Measurements from ENCODE around the gene ZXDC. TPM values are rescaled to one million over a fixed set of nuclear protein-coding genes. Genes with fewer than 3 reads are reported as not detected.

The ZXDC gene
- total and polyA plus RNA-seq, 2 donors (not counting 1 experiment from before 2014, with no cell fraction given) = 38.9 to 70.9 TPM

DNA sequence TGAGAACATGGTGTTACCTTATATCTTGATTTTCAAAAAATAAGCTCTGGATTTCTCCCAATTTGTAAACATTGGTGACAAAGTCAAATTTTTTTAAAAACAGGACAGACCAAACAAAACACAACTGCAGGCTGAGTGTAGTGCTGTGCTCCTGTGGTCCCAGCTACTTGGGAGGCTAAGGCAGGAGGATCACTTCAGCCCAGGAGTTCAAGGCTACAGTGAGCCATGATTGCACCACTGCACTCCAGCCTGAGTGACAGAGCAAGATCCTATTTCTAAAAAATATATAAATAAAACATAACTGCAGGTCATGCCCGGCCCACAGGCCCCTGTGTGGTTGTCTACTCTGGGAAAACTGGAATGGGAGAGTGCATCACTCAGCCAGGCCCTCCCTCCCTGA lies 4.0 kb upstream of the ZXDC start:
- H3K27me3 Mint-ChIP-seq = peaks cover 4% of the 10 kb centered on the region
- H3K9ac ChIP-seq (ENCODE audit: low read length) = no peak overlapping the region
- DNase-seq (no peak), ATAC-seq (ENCODE audit: low read depth) (no peak)
- H3K9me3 Mint-ChIP-seq (ENCODE audit: insufficient read depth) = no peaks in the 10 kb centered on the region
- H3K4me3 Mint-ChIP-seq = no peak overlapping the region
- no peaks in the 10 kb centered on the region for H3K79me2 ChIP-seq (ENCODE audit: control insufficient read depth, insufficient read depth, low read length)
- peaks cover 10% of the 10 kb centered on the region for H3K4me1 Mint-ChIP-seq
- no peak overlapping the region for H3K4me3 ChIP-seq (ENCODE audit: control extremely low read depth in 1 of 5, extremely low read depth in 1 of 5, insufficient read depth in 1 of 5, low read depth in 2 of 5, low read length in 4 of 5)
- intact Hi-C loops (cut with micrococcal nuclease) = loop anchor here (5.0 to 10.0 kb wide), 4 partner anchors 397 to 1573 kb away; partner anchors contain the start of genes OSBPL11, SEC61A1 and SLC41A3
- H3K9me3 ChIP-seq (ENCODE audit: control extremely low read depth in 1 of 3, control insufficient read depth in 2 of 3, insufficient read depth in 1 of 3, low read length in 2 of 3) = peaks cover 0 to 7% (median 0%) of the 10 kb centered on the region in 3 donors
- POLR2A ChIA-PET = no interaction called here
- CTCF ChIA-PET = no interaction called here
- WGBS (ENCODE audit: insufficient coverage) = 80% methylated on average over 1 of the region's 1 CpG
- H3K27ac ChIP-seq (ENCODE audit: low read length in 2 of 2) = no peak overlapping the region
- H2AFZ ChIP-seq (ENCODE audit: insufficient read depth, low read depth, low read length, poor library complexity, severe bottlenecking) = no peak overlapping the region
- H3K4me2 ChIP-seq (replicated peaks; ENCODE audit: low read depth, low read length, poor library complexity, severe bottlenecking) = no peak overlapping the region
- H3K36me3 ChIP-seq (replicated peaks in 1 of 2; ENCODE audit: control extremely low read depth in 1 of 2, control insufficient read depth in 1 of 2, extremely low read depth in 1 of 2, insufficient read depth in 2 of 2, low read length in 1 of 2) = no peaks in the 10 kb centered on the region
- no peak overlapping the region for H3K27ac Mint-ChIP-seq
- H3K4me1 ChIP-seq (ENCODE audit: control insufficient read depth in 2 of 2, insufficient read depth in 2 of 2, low read length in 2 of 2) = peaks cover 8 to 11% of the 10 kb centered on the region in 2 donors
- TF ChIP-seq, protein P1, sequence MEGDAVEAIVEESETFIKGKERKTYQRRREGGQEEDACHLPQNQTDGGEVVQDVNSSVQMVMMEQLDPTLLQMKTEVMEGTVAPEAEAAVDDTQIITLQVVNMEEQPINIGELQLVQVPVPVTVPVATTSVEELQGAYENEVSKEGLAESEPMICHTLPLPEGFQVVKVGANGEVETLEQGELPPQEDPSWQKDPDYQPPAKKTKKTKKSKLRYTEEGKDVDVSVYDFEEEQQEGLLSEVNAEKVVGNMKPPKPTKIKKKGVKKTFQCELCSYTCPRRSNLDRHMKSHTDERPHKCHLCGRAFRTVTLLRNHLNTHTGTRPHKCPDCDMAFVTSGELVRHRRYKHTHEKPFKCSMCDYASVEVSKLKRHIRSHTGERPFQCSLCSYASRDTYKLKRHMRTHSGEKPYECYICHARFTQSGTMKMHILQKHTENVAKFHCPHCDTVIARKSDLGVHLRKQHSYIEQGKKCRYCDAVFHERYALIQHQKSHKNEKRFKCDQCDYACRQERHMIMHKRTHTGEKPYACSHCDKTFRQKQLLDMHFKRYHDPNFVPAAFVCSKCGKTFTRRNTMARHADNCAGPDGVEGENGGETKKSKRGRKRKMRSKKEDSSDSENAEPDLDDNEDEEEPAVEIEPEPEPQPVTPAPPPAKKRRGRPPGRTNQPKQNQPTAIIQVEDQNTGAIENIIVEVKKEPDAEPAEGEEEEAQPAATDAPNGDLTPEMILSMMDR (IDR thresholded peaks at IDR 0.05) = no peak
- no peak for TF ChIP-seq EZH2 (IDR thresholded peaks at IDR 0.05; ENCODE audit: borderline replicate concordance, insufficient read depth, low read depth, low read length, poor library complexity, severe bottlenecking)
- H3K27me3 ChIP-seq (replicated peaks in 1 of 4; ENCODE audit: control extremely low read depth in 1 of 4, control insufficient read depth in 3 of 4, insufficient read depth in 4 of 4, low read length in 3 of 4) = no peaks in the 10 kb centered on the region
- peaks cover 4% of the 10 kb centered on the region for H4K20me1 ChIP-seq (ENCODE audit: control insufficient read depth, insufficient read depth, low read length, poor library complexity, severe bottlenecking)

DNA sequence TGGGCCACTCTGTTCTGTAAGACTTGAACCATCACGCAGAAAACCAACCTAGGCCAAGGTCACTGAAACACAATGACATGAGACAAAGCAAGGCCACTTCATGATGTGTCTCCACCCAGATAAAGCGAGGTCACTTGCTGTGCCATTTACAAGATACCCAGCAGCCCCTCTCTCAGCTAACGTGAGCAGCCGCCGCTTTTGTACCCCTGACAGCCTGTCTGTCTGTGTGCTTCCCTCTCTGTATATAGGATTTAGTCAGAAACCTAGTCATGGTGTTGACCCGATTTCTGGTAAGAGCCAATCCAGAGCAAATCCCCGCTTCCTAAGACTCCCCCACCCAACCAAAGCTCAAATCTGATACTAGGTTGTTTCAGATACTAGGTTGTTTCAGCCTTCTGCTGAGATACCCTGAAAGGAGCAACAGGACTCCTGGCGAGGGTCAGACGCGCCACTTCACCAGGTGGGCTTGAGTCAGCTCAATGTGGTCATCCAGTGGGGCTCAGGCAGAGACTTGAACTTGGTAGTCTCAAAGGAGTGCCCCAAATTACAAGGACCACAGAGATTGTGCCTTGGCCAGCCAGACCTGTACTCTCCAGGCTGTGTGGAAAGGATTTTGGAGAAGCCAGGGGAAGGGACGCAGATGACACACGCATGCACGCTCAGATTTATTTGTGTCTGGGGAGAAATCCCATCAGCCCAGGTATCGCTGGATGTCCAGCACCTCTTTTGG lies 3.1 kb upstream of the ZXDC start:
- ChIA-PET POLR2A (no interaction called here), CTCF (no interaction called here)
- peaks cover 19% of the 10 kb centered on the region for H3K4me1 Mint-ChIP-seq
- H3K4me2 ChIP-seq (replicated peaks; ENCODE audit: low read depth, low read length, poor library complexity, severe bottlenecking) = no peak overlapping the region
- no peak overlapping the region for H3K4me3 Mint-ChIP-seq
- no peak overlapping the region for H3K27ac Mint-ChIP-seq
- H3K27me3 Mint-ChIP-seq = no peaks in the 10 kb centered on the region
- H3K27ac ChIP-seq (ENCODE audit: low read length in 2 of 2) = no peak overlapping the region
- WGBS (ENCODE audit: insufficient coverage) = 98% methylated on average over 9 of the region's 14 CpGs
- TF ChIP-seq, protein P1 (IDR thresholded peaks at IDR 0.05) = no peak
- TF ChIP-seq EZH2 (IDR thresholded peaks at IDR 0.05; ENCODE audit: borderline replicate concordance, insufficient read depth, low read depth, low read length, poor library complexity, severe bottlenecking) = no peak
- H4K20me1 ChIP-seq (ENCODE audit: control insufficient read depth, insufficient read depth, low read length, poor library complexity, severe bottlenecking) = peaks cover 11% of the 10 kb centered on the region
- no peaks in the 10 kb centered on the region for H3K36me3 ChIP-seq (replicated peaks in 1 of 2; ENCODE audit: control extremely low read depth in 1 of 2, control insufficient read depth in 1 of 2, extremely low read depth in 1 of 2, insufficient read depth in 2 of 2, low read length in 1 of 2)
- intact Hi-C loops (cut with micrococcal nuclease) = loop anchor here (5.0 to 10.0 kb wide), 4 partner anchors 396 to 1574 kb away; partner anchors contain the start of genes OSBPL11, SEC61A1 and SLC41A3
- H3K4me1 ChIP-seq (ENCODE audit: control insufficient read depth in 2 of 2, insufficient read depth in 2 of 2, low read length in 2 of 2) = peaks cover 17 to 20% of the 10 kb centered on the region in 2 donors
- H2AFZ ChIP-seq (ENCODE audit: insufficient read depth, low read depth, low read length, poor library complexity, severe bottlenecking) = no peak overlapping the region
- no peak for DNase-seq
- no peaks in the 10 kb centered on the region for H3K9me3 Mint-ChIP-seq (ENCODE audit: insufficient read depth)
- H3K4me3 ChIP-seq (ENCODE audit: control extremely low read depth in 1 of 5, extremely low read depth in 1 of 5, insufficient read depth in 1 of 5, low read depth in 2 of 5, low read length in 4 of 5) = no peak overlapping the region
- H3K9me3 ChIP-seq (ENCODE audit: control extremely low read depth in 1 of 3, control insufficient read depth in 2 of 3, insufficient read depth in 1 of 3, low read length in 2 of 3) = peaks cover 0 to 7% (median 0%) of the 10 kb centered on the region in 3 donors
- no peak overlapping the region for H3K9ac ChIP-seq (ENCODE audit: low read length)
- H3K79me2 ChIP-seq (ENCODE audit: control insufficient read depth, insufficient read depth, low read length) = peaks cover 9% of the 10 kb centered on the region
- H3K27me3 ChIP-seq (replicated peaks in 1 of 4; ENCODE audit: control extremely low read depth in 1 of 4, control insufficient read depth in 3 of 4, insufficient read depth in 4 of 4, low read length in 3 of 4) = no peaks in the 10 kb centered on the region
- no peak for ATAC-seq (ENCODE audit: low read depth)
